SK-N-SH (cell line): ENCODE measurements around the gene SLCO4A1.

ENCODE experiments used
- EZH2phosphoT487 ChIP-seq: fragments of 200-600 bp; sonication (generic); IDR thresholded peaks from 2 replicates; pipeline ENCODE4 v1.6.1; 2017; ENCODE audit warnings: low read depth, mixed run types, mild to moderate bottlenecking, antibody characterized with exemption, moderate library complexity, borderline replicate concordance
- FOXM1 ChIP-seq: IDR thresholded peaks from 2 replicates; pipeline ENCODE4 v1.4.0; 2012; ENCODE audit warnings: low read depth, mild to moderate bottlenecking
- TAF1 ChIP-seq: IDR thresholded peaks from 2 replicates; pipeline ENCODE4 v1.6.1; 2012; ENCODE audit warnings: low read depth, mild to moderate bottlenecking, low read length, moderate library complexity, borderline replicate concordance
- TF ChIP-seq, protein P1 (sequence below): IDR thresholded peaks from 2 replicates; pipeline ENCODE4 v1.4.0; 2012; ENCODE audit warnings: low read depth
- TF ChIP-seq, protein P2 (sequence below): fragments of 200-600 bp; sonication (generic); IDR thresholded peaks from 2 replicates; pipeline ENCODE4 v1.6.1; 2017; ENCODE audit warnings: antibody characterized with exemption, mild to moderate bottlenecking, moderate library complexity

DNA sequence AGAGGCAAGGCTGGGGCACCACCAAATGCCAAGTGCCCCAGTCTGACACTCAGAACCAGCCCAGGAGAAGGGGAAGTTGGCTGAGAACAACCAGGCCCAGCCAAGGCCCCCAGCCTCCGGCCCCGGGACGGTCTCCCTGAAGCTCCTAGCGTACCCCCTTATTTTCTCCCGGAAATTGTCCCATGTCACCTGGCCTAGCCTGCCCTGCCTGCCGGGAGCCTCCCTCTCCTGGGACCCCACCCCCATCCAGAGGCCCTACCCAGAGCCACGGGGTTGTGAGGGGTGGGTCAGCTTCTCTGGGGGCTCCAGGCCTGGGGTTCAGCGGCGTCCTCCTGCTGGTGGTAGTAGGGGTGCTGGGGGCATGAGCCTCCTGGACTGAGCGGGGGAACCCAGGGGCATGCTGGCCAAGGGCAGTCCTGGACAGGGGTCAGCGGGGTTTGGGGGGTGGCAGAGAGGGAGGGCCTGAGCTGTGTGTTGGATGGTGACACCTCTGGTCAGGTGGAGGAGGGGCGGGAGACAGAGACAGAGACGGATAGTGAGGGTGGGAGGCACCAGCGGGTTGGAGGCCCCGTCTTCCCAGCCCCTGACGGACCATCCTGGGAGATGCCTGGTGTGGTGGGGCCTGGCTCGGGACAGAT lies 7.9 kb upstream of the SLCO4A1 start:
- TF ChIP-seq, protein P1, sequence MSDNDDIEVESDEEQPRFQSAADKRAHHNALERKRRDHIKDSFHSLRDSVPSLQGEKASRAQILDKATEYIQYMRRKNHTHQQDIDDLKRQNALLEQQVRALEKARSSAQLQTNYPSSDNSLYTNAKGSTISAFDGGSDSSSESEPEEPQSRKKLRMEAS = no peak
- TF ChIP-seq, protein P2, sequence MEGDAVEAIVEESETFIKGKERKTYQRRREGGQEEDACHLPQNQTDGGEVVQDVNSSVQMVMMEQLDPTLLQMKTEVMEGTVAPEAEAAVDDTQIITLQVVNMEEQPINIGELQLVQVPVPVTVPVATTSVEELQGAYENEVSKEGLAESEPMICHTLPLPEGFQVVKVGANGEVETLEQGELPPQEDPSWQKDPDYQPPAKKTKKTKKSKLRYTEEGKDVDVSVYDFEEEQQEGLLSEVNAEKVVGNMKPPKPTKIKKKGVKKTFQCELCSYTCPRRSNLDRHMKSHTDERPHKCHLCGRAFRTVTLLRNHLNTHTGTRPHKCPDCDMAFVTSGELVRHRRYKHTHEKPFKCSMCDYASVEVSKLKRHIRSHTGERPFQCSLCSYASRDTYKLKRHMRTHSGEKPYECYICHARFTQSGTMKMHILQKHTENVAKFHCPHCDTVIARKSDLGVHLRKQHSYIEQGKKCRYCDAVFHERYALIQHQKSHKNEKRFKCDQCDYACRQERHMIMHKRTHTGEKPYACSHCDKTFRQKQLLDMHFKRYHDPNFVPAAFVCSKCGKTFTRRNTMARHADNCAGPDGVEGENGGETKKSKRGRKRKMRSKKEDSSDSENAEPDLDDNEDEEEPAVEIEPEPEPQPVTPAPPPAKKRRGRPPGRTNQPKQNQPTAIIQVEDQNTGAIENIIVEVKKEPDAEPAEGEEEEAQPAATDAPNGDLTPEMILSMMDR = no peak
- TF ChIP-seq EZH2phosphoT487 (no peak), FOXM1 (no peak), TAF1 (no peak)
